ENCODE results near the gene SOX15.

GRCh38 chr17:7593296-7593695 lies 3.4 kb upstream of the SOX15 start:
- TF ChIP-seq BACH2 (CRISPR knock-in tag; IDR thresholded peaks at IDR 0.05; ENCODE audit: borderline replicate concordance) (no peak), ZNF70 (CRISPR knock-in tag; IDR thresholded peaks at IDR 0.05) (no peak), CREB5 (CRISPR knock-in tag; IDR thresholded peaks at IDR 0.05; ENCODE audit: low read depth) (no peak), PATZ1 (CRISPR knock-in tag; IDR thresholded peaks at IDR 0.05; ENCODE audit: borderline replicate concordance) (no peak), ZFP30 (CRISPR knock-in tag; IDR thresholded peaks at IDR 0.05) (no peak), TOX (CRISPR knock-in tag; IDR thresholded peaks at IDR 0.05; ENCODE audit: borderline replicate concordance) (no peak)
